Inflammatory macrophage (primary cell): ENCODE results near the gene KRT3.

Experiments
- DNase-seq, 2 donors: peaks; one replicate each; pipeline ENCODE4 v3.0.0-alpha.2; 2020 to 2022

Gene KRT3

GRCh38 chr12:52813885-52814709 is 18.2 kb upstream of the KRT3 start, which contains the start of gene KRT4:
TSS of gene KRT4 (minus strand) at chr12:52814116. CDS start at chr12:52814058, 58 bp downstream.
- no peak for DNase-seq

GRCh38 chr12:52813203-52813819 is 17.4 kb upstream of the KRT3 start:
- DNase-seq = no peak

GRCh38 chr12:52812749-52813148 is 16.8 kb upstream of the KRT3 start:
- no peak for DNase-seq

GRCh38 chr12:52812073-52812400 is 16.1 kb upstream of the KRT3 start:
- DNase-seq = no peak

- DNase-seq = no peak
Observed at GRCh38 chr12:52811191-52812072, 15.5 kb upstream of the KRT3 start.

GRCh38 chr12:52810554-52810953 is 14.6 kb upstream of the KRT3 start:
- DNase-seq = no peak

GRCh38 chr12:52809166-52809565 is 13.2 kb upstream of the KRT3 start:
- no peak for DNase-seq

GRCh38 chr12:52808573-52809160 is 12.8 kb upstream of the KRT3 start:
- no peak for DNase-seq

- no peak for DNase-seq
Observed at GRCh38 chr12:52807544-52808470, 11.9 kb upstream of the KRT3 start.

- DNase-seq = no peak
Observed at GRCh38 chr12:52806821-52807543, 11.1 kb upstream of the KRT3 start.

- no peak for DNase-seq
Observed at GRCh38 chr12:52806169-52806811, 10.4 kb upstream of the KRT3 start.

- no peak for DNase-seq
Observed at GRCh38 chr12:52805739-52806138, 9.8 kb upstream of the KRT3 start.

- DNase-seq = no peak
Observed at GRCh38 chr12:52805000-52805399, 9.1 kb upstream of the KRT3 start.

GRCh38 chr12:52802442-52802841 is 6.5 kb upstream of the KRT3 start:
- no peak for DNase-seq

GRCh38 chr12:52801773-52802172 is 5.9 kb upstream of the KRT3 start:
- DNase-seq = no peak

GRCh38 chr12:52800259-52800917 is 4.5 kb upstream of the KRT3 start:
- DNase-seq = peak in 1 of 2 donors; percentile 27

- DNase-seq = no peak
Observed at GRCh38 chr12:52799505-52800211, 3.7 kb upstream of the KRT3 start.

- DNase-seq = no peak
Observed at GRCh38 chr12:52798671-52799504, 3.0 kb upstream of the KRT3 start.
